HT-29 (cell line): Measurements from ENCODE around the gene OR1A1. TPM values are rescaled to one million over a fixed set of nuclear protein-coding genes. Genes with fewer than 3 reads are reported as not detected.
"Not testable (repeated sequence)": the region's sequence is repeated elsewhere in the genome, so short reads cannot be mapped to it uniquely, and the experiment has no call there.

ENCODE experiments used
- DNase-seq: peaks from one replicate; pipeline ENCODE4 v3.0.0-alpha.2; 2015; ENCODE audit warnings: low spot score
- total RNA-seq: library from RNA; depleted of rRNA; stranded (reverse); fragments of >200 nt; shearing (Covaris generic); gene quantifications from 2 replicates; pipeline ENCODE4 v1.2.3, GENCODE V29; 2014; rRNA removed

The OR1A1 gene, protein sequence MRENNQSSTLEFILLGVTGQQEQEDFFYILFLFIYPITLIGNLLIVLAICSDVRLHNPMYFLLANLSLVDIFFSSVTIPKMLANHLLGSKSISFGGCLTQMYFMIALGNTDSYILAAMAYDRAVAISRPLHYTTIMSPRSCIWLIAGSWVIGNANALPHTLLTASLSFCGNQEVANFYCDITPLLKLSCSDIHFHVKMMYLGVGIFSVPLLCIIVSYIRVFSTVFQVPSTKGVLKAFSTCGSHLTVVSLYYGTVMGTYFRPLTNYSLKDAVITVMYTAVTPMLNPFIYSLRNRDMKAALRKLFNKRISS
- total RNA-seq, result not detected in 2 replicates

GRCh38 chr17:3207367-3207766 is at the start of gene OR1A1:
OR1A1 (plus strand) TSS chr17:3207667; CDS start chr17:3215621, 7,954 bp downstream.
- no peak for DNase-seq

GRCh38 chr17:3167574-3167973 is 39.9 kb upstream of the OR1A1 start:
- no peak for DNase-seq

- DNase-seq, result no peak
Measured at GRCh38 chr17:3189961-3190360, 17.5 kb upstream of the OR1A1 start.

DNA sequence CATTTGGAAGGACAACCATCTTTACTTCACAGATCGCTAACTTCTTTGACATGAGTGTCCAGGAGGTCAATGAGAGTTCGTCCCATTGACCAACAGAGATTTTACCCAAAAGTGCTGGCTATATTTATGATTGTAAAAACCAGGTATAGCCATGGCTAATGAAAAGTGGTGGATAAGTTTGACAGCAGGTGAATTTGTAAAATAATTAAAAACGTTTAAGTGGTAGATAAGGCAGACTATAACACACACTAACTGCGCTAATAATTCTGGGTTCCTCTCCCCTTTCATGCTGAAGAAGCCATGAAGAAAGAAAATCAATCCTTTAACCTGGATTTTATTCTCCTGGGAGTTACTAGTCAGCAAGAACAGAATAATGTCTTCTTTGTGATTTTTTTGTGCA is 10.2 kb upstream of the OR1A1 start, which contains the start of gene OR1A2:
OR1A2 (plus strand) TSS at position 301 of the 400 bp plus-strand sequence; CDS start at position 301, 0 bp downstream.
- DNase-seq, result no peak

DNA sequence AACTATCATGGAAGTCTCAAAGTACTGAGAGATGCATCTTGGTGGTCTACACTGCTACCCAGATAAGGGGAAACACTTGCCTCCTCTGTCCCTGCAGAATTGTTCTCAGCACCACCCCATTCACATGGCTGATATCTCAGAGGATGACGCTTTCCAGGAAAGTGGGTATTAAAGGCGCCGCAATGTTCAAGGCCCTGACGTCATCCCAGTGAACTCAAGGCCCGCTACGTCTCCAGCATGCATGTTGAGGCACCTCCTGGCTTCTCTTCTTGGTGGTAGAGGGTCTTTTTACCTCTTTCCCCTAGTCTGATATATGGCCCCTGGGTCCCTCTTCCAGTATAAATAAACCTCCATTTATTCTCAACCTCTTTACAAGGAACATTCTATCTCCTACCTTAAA is 1.0 kb downstream of the OR1A1 start:
- no peak for DNase-seq

- DNase-seq, result no peak
Measured at GRCh38 chr17:3213001-3213400, 5.5 kb downstream of the OR1A1 start.

DNA sequence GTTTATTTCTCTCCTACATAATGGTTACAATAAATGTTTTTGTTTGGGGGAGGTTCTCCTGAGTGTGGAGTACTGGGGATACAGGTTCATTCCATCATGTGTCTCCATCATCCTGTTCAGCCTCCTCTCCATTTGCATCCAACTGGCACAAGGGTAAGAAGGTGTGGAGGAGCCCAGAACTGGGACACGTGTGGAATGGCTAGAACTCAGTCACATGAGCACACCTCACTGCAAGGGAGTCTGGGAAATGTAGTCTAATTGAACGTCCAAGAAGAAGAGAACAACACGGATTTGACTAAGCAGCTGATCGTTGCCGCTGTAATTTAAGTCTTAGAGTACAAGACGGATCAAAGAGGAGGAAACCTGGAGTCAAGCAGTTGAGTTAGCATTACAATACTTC is 6.1 kb downstream of the OR1A1 start:
- DNase-seq, result peak; percentile 8

- DNase-seq, result not testable (repeated sequence)
Measured at GRCh38 chr17:3219978-3220377, 12.5 kb downstream of the OR1A1 start.

GRCh38 chr17:3221850-3222249 is 14.4 kb downstream of the OR1A1 start:
- DNase-seq, result no peak

DNA sequence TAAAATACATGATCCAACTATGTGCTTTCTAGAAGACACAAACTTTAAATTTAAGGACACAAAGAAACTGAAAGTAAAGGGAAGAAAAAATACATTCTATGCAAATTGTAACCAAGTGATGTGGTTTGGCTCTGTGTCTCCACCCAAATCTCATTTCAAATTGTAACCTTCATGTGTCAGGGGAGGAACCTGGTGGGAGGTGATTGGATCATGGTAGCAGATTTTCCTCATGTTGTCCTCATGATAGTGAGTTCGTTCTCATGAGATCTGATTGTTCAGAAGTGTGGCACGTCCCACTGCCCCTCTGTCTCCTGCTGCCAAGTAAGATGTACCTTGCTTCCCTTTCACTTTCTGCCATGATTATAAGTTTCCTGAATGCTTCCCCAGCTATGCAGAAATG is 15.0 kb downstream of the OR1A1 start:
- no peak for DNase-seq

DNA sequence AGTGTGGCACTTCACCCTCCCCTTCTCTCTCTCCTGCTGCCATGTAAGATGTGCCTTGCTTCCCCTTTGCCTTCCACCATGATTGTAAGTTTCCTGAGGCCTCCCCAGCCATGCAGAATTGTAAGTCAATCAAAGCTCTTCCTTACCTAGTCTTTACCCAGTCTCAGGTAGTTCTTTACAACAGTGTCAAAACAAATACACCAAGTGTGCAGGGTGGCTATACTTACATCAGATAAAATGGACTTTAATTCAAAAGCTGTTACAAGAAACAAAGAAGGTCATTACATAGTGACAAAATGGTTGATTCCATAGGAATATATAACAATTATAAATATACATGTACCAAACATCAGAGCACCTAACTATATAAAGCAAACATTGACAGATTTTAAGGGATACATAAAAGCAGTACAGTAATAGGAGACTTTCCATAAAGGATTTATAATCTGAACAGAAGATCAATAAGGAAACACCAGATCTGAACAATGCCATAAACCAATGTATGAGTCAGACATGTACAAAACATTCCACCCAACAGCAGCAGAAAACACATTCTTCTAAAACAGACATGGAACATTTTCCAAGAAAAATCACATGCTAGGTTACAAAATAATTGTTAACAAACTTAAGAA is 17.4 kb downstream of the OR1A1 start:
- DNase-seq, result not testable (repeated sequence)

DNA sequence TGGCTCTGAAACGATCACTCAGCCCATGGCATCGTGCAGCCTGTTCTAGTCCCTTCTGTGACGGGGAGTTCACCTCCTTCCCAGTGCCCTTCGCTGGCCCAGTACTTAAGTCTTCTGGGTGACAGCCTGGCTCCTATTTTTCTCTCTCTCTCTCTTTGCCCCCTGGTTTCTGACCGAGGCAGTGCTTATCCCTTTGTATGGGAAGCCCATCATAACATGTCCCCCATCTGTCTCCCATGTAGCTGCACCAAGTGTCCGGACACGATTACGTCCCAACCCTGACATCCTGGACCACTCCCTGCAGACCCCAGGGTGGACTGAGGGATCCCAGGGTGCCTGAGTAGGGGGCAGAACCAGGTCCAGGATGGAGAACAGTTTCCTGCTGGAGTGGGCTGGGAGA is 24.8 kb downstream of the OR1A1 start:
- not testable (repeated sequence) for DNase-seq

DNA sequence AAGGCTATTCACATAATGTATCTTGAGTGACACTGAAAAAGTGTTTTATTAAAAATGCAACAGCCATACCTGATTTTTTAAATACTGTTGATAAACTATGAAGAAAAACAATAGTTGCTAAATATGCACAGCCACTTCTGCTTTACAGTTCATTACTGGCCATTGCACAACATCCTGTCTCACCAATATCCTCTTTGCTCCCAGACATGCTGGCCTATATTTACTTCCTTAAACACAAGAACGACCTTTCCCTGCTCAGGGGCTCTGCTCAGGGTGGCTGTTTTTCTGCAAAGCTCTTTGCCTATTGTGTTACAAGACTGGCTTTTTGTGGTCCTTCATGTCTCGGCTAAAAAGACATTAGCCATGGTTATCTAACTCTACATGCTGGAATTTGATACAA is 31.2 kb downstream of the OR1A1 start:
- DNase-seq, result not testable (repeated sequence)

DNA sequence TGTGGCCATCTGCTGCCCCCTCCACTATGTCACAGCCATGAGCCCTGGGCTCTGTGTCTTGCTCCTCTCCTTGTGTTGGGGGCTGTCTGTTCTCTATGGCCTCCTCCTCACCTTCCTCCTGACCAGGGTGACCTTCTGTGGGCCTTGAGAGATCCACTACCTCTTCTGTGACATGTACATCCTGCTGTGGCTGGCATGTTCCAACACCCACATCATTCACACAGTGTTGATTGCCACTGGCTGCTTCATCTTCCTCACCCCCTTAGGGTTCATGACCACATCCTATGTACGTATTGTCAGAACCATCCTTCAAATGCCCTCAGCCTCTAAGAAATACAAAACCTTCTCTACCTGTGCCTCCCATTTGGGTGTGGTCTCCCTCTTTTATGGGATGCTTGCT is 33.6 kb downstream of the OR1A1 start:
- not testable (repeated sequence) for DNase-seq

GRCh38 chr17:3244841-3245240 is 37.4 kb downstream of the OR1A1 start:
- not testable (repeated sequence) for DNase-seq

DNA sequence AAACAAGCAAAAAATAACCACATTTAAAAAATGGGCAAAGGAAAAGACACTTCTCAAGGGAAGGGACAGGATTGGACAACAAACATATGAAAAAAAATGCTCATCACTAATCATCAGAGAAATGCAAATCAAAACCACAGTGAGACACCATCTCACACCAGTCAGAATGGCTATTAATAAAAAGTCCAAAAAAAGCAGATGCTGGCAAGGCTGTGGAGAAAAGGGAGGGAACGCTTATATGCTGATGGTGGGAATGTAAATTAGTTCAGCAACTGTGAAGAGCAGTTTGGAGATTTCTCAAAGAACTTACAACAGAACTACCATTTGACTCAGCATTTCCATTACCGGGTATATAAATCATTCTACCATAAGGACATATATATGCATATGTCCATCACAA is 41.5 kb downstream of the OR1A1 start:
- not testable (repeated sequence) for DNase-seq

DNA sequence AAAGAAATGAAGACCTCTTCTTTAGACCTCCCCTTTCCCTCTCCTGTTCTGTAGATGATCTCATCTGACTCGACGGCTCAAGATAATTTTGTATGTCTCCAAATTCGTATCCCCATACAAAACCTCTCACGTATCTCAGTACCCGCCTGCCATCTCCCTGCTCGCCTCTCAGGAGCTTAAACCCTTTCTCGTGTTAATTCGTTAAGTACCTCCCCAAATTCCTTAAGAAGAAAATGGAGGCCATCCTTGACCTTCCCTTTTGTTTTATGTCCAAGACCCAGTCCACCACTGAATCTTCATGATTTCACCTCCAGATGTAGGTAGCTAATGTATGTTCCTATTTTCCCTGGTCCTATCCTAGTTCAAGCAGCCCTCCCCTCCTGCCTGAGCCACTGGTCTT is 49.1 kb downstream of the OR1A1 start:
- no peak for DNase-seq

DNA sequence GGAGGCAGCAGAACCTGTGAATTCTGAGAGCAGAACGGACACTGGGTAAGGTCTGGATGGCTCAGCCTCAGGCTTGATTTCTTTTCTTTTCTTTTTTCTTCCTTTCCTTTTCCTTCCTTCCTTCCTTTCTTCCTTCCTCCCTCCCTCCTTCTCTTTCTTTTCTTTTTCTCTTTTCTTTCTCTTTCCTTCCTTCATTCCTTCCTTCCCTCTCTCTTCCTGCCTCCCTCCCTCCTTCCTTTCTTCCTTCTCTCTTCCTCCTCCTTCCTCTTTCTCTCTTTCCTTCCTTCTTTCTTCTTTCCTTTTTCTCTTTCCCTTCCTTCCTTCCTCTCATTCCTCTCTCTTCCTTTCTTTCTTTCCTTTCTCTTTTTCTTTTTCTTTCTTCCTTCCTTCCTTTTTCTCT is 52.7 kb downstream of the OR1A1 start:
- DNase-seq, result no peak

GRCh38 chr17:3260600-3260999 is 53.1 kb downstream of the OR1A1 start:
- DNase-seq, result no peak
